ENCODE measurements around the gene COL23A1.
"Not testable (repeated sequence)": the region's sequence is repeated elsewhere in the genome, so short reads cannot be mapped to it uniquely, and the experiment has no call there.

The COL23A1 gene

DNA sequence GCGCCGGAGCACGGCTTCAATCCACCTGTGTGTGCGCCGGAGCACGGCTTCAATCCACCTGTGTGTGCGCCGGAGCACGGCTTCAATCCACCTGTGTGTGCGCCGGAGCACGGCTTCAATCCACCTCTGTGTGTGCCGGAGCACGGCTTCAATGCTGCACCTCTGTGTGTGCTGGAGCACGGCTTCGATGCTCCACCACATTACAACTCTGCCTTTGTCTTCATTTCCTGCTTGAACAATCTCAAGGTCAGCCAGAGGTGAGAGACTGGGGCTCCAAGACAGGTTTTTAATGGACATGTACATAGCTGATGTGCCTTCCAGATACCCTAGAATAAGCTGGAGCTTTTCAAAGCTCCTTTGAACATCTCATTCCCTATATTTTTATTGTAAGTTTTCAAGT, 287.9 kb downstream of the COL23A1 start:
- DNase-seq (ENCODE audit: low spot score), result not testable (repeated sequence)

DNA sequence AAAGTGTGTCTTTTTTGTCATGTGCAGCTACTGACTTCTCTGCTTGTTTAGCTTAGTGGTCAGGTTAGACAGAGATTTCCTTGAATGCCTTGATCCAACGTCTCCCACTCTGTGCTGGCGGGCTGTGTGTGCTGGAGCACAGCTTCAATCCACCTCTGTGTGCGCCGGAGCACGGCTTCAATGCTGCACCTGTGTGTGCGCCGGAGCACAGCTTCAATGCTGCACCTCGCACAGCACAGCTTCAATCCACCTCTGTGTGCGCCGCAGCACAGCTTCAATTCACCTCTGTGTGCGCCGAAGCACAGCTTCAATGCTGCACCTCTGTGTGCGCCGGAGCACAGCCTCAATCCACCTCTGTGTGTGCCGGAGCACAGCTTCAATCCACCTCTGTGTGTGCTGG, 288.6 kb downstream of the COL23A1 start:
- DNase-seq (ENCODE audit: low spot score), result no peak

DNA sequence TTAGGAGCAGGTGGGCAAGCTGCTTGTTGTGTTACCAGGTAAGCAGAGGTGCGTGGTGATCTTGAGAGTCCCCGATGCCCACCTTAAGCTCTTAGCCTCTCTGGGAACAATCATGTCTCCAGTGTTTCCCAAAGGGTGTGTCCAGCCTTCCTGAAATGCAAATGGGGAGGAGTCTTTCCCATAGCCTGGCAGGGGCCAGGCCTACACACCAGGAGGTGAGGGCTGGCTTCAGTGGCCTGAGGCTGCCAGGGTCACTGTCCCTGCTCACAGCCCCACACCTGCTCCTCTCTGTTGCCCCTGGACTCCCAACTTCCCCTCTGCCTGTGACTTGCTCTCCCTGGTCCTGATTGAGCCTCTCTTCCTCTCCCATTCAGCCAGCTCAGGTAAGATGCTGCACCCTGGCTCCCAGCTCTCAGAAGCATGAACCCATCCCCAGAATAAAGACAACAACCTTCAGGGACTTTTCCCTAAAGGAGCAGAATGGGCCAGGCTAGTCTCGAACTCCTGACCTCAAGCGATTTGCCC, 291.8 kb downstream of the COL23A1 start:
- no peak for DNase-seq (ENCODE audit: low spot score)

DNA sequence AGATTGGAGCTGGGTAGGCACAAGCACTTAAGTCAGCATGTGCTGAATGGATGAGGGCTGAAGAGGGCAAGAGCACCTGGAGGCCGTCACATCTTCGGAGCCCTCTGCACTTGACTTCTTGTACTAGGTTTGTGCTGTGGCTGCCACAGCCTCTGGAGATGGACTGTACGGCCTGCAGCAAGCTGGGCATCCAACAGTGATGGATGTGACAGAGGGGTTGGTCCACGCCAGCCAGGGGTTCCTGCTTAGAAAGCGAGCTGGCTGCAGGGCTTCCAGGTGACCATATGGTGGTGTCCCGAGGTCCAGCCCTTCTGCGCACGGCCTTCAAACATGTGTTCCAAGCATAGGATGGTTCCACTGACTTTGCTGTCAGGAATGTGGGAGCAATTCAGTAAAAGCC, 292.4 kb downstream of the COL23A1 start:
- DNase-seq (ENCODE audit: low spot score), result no peak

- no peak for DNase-seq (ENCODE audit: low spot score)
Observed at GRCh38 chr5:178296066-178296465, 294.1 kb downstream of the COL23A1 start.

DNA sequence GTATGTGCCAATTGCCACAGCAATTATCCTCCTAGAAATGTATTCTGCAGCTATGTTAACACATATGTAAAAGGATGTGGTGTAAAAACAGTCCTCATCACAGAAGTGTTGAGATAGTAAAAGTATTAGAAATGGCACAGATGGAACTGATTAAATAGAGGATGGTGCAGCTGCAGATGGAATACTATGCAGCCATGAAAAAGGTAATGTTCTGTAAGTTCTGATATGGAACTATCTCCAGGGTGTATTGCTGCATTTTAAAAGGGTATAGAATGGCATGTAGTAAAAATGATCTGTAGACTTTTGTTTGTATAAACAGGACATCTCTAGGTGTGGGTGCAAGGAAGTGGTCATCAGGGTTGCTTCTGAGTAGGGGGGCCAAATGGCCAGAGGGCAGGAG, 294.6 kb downstream of the COL23A1 start:
- DNase-seq (ENCODE audit: low spot score), result no peak

DNA sequence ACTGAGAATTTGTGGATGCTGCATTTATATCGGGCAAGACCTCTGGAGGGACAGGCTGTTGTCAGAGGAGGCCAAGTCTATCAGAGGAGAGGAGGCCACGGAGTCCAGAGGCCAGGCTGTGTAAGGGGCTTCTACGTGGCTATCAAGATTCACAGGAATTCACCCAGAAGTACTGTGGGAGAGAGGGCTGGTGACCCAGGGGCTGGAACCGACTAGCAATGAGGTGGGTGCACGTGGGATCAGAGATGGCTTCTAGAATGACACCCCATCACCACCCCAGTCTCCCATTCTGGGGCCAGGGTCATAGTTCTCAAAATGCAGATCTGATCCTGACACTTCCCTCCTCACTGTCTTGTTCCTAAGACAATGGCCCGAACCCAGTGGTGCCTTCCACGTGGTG, 296.4 kb downstream of the COL23A1 start:
- no peak for DNase-seq (ENCODE audit: low spot score)

GRCh38 chr5:178293400-178293799, 296.8 kb downstream of the COL23A1 start:
- no peak for DNase-seq (ENCODE audit: low spot score)

DNA sequence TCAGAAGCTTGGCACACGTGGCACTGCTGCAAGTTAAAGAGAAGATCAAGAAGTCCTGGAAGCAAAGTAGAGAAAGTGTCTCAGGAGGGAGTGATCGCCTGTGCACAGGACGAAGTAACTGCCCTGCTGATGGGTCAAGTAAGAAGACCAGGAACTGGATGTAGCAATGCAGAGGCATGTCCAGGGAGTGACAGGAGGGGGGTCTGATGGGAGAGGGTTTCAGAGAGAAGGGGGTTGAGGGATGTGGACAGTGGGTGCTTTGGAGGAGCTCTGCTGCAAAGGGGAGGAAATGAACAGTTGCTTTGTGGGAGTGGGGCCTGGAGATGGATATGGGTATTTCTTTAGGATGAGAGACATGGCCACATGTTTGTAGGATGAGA, 297.4 kb downstream of the COL23A1 start:
- no peak for DNase-seq (ENCODE audit: low spot score)

GRCh38 chr5:178291969-178292825, 298.0 kb downstream of the COL23A1 start:
- DNase-seq (ENCODE audit: low spot score), result no peak

DNA sequence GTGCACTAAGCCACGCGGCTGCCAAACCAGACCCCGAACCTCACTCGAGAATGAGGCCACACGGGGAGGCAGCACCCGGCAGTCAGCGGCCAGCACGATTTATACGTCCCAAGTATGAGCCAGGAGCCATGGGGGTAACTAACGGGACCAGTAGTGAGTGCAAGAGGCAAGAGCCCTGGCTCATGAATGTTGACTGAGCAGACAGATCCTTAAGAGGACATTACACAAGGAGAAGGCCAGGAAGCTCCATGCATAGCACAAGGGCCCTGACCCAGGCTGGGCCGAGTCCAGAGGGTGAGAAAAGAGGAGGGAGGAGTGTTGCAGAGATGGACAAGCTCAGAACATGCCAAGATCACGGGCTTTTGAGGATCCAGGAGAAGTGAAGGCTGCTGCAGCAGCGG, 299.0 kb downstream of the COL23A1 start:
- no peak for DNase-seq (ENCODE audit: low spot score)

- no peak for DNase-seq (ENCODE audit: low spot score)
Observed at GRCh38 chr5:178290376-178290775, 299.8 kb downstream of the COL23A1 start.

GRCh38 chr5:178289438-178289837, 300.8 kb downstream of the COL23A1 start:
- DNase-seq (ENCODE audit: low spot score), result no peak

DNA sequence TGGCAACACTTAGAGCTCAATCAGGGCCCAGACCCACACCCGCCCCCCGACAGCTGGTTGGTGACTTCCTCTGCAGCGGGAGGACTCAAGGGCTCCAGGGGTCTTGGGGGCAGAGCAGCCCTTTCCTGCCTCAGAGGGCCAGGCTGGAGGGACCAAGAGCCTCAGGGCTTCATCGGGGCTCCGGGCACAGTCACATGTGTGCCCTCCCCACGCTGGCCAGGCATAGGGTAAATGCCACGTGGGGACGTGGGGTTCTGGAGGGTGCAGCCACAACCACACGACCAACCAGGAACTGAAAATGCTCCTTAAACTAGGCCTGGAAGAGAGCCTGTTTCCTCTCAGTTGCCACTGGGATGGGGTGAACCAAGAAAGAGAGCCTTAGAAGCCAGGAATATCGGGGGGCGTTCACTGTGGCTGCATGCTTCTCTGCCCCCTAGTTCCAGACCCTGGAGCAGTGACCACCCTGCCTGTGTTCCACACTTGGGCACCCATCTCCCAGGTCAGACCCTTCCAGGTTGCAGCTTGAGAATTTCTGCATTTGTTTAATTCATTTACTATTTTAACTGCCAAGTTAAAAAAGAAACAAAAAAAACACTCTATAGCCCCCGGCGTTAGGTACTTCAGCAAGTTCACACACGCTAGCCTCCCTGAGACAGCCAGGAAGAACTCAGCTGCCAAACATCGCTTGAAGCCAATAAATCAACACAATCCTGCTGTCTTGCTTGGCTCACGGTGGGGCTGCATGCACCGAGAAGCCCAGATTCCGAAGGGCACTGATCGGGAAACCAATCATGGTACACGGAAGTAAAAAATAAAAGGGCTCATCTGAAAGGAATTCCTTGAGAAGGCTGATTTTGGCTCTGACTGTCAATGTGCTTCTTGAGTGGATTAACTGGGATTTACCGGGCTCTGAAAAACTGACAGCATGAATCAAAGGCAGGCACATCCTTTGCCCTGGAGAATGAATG, 301.5 kb downstream of the COL23A1 start:
- DNase-seq (ENCODE audit: low spot score), result no peak

- no peak for DNase-seq (ENCODE audit: low spot score)
Observed at GRCh38 chr5:178287791-178288105, 302.4 kb downstream of the COL23A1 start.

GRCh38 chr5:178287091-178287790, 303.0 kb downstream of the COL23A1 start:
- no peak for DNase-seq (ENCODE audit: low spot score)

DNA sequence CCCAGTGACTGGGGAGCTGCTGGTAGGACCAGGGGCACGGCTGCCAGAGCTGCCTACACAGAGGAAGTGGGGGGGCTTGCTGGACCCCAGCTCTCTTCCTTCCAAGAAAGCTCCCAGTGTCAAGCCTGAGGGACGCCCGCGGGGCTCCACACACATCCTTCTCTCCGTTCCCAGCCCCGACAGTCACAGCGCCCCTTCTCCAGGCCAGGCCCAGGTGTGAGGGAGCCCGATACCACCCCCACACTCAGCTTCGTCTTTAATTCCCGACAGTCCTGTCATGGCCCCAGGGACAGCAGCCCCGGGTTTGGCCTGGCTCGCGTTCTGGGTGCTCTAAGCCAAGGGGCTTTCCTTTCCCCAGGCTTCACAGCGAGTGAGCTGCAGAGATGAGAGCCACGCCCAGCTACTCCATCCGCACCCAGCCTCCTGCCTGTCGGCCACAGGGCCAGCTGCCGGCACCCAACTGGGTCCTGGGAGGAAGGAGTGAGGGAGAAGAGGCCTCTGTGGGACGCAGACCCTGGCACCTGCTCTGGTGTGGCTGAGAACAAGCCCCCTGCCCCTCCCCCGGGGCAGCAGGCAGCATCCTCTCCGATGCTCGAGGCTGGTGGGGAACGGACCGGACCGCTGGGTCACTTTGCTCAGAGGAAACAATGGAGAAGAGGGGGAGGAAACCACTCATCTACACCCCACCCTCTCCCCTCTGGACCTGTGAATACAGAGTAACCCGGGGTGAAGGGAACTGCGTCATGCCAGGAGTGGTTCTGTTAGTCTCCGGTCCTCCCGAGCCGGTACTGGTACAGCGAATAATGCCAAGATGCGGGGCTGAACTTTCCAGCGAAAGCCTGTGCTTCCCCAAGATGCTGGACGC, 303.7 kb downstream of the COL23A1 start:
- no peak for DNase-seq (ENCODE audit: low spot score)

DNA sequence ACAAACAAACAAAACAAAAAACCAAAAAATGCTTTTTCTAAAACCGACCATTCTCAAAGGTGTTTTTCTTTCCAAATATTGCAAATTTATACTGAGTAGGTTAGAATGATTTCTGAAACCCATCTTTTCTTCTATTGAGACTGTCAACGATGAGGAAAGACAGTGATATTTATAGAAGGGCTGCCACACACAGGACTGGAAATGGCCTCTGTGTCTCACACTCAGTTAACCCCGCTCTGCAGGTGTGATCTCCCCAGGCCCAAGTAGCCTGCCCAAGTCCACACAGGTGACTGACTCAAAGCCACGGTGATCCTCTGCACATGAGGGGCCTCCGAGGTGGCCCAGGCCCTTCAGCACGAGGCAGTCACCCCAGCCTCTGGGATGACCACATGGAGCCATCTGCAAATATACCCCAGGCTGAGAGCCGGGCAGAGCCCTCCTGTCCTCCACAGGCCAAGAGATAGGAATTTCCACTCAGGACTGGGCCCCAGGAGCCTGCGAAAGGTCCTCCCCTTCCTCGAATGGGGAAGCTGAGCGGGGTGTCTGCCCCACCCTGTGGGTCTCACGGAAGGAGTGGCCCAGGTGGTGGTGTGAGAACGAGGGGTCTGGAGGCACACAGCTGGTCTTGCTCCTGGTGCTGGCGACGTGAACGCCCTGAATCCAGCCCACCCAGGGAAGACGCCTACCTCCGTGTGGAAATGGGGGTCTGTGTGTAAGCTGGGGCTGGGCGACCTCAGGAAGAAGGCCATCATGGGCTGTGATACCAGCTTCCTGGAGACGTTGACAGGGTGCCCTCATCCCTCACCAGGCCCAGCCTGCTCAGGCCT, 304.6 kb downstream of the COL23A1 start:
- no peak for DNase-seq (ENCODE audit: low spot score)

GRCh38 chr5:178284996-178285395, 305.2 kb downstream of the COL23A1 start:
- DNase-seq (ENCODE audit: low spot score), result no peak

- no peak for DNase-seq (ENCODE audit: low spot score)
Observed at GRCh38 chr5:178284093-178284675, 306.0 kb downstream of the COL23A1 start.
